ENCODE measurements around the gene MYO3B.

Gene MYO3B

DNA sequence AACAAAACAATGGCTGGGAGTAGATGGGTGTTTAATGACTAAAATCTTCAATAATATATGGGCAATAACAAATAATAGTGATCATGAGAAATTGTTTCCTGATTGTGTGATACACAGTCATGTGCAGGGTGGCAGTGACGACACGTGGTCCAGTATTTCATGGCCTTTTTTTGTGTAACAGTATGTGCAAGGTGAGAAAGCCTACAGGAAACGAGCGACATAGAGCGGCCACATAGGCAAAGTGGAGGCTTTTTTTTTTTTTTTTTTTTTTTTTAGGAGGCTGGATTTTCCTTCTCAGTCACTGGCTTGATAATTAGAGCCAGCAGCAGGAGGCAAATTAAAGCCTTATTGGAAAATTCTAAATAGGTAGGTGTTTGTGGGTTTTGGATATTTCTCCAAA is 123.7 kb downstream of the MYO3B start:
- no peaks in the 10 kb centered on the region for H3K27me3 ChIP-seq (ENCODE audit: insufficient read depth, low read length, poor library complexity)

DNA sequence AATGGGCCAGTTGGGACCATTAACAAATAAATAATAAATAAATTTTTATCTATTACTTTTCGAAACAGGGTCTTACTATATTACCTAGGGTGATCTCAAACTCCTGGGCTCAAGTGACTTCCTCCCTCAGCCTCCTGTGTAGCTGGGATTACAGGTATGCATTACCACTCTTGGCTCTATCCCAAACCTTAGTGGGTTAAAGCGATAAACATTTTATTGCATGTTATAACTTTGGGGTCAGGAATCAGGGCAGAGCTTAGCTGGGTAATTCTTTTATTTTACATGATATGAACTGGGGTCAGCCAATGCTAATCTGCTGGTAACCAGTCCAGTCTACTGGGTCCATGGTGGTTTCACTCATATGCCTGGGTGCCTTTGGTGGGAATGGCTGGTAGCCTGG is 127.8 kb downstream of the MYO3B start:
- no peaks in the 10 kb centered on the region for H3K4me1 ChIP-seq (ENCODE audit: control insufficient read depth, low read depth, low read length)
- H2BK120ac ChIP-seq (ENCODE audit: low read depth, low read length), result no peak overlapping the region
- H3K4me2 ChIP-seq (ENCODE audit: low read length), result no peak overlapping the region
- no peaks in the 10 kb centered on the region for H3K79me2 ChIP-seq (ENCODE audit: control insufficient read depth, insufficient read depth, low read length)
- no peak overlapping the region for H2AK5ac ChIP-seq (ENCODE audit: low read length)
- no peak overlapping the region for H3K23ac ChIP-seq (ENCODE audit: low read length)
- H3K18ac ChIP-seq (ENCODE audit: low read length), result no peak overlapping the region
- no peak overlapping the region for H4K8ac ChIP-seq (ENCODE audit: low read depth, low read length)
- no peak overlapping the region for H3K56ac ChIP-seq (ENCODE audit: low read length)
- no peaks in the 10 kb centered on the region for H3K27me3 ChIP-seq (ENCODE audit: insufficient read depth, low read length, poor library complexity)
- H3K4me3 ChIP-seq (ENCODE audit: low read length), result no peak overlapping the region
- no peak overlapping the region for H2BK15ac ChIP-seq (replicated peaks; ENCODE audit: low read depth)
- no peak overlapping the region for H2BK5ac ChIP-seq (ENCODE audit: low read length)
- H3K9ac ChIP-seq (ENCODE audit: low read length), result no peak overlapping the region
- H3K4ac ChIP-seq (ENCODE audit: low read depth, low read length), result no peak overlapping the region
- WGBS (ENCODE audit: extremely low coverage, insufficient coverage, low lambda C conversion rate), result no CpG with 5 or more reads among the region's 2 CpGs
- DNase-seq, result no peak
- no peaks in the 10 kb centered on the region for H3K36me3 ChIP-seq (ENCODE audit: control insufficient read depth, insufficient read depth, low read length)
- H3K79me1 ChIP-seq (ENCODE audit: low read length), result no peaks in the 10 kb centered on the region
- H4K5ac ChIP-seq (ENCODE audit: low read length), result no peak overlapping the region
- no peak overlapping the region for H3K27ac ChIP-seq (ENCODE audit: low read depth, low read length)

More for the DNA sequence above, 123.7 kb downstream of the MYO3B start:
- DNase-seq, result no peak
- no peak overlapping the region for H2BK15ac ChIP-seq (replicated peaks; ENCODE audit: low read depth)
- no peak overlapping the region for H2BK120ac ChIP-seq (ENCODE audit: low read depth, low read length)
- no peak overlapping the region for H3K56ac ChIP-seq (ENCODE audit: low read length)
- H2AK5ac ChIP-seq (ENCODE audit: low read length), result no peak overlapping the region
- H4K5ac ChIP-seq (ENCODE audit: low read length), result no peak overlapping the region
- H3K18ac ChIP-seq (ENCODE audit: low read length), result no peak overlapping the region
- H3K9ac ChIP-seq (ENCODE audit: low read length), result no peak overlapping the region
- no peaks in the 10 kb centered on the region for H3K79me1 ChIP-seq (ENCODE audit: low read length)
- no peak overlapping the region for H3K4me2 ChIP-seq (ENCODE audit: low read length)
- H3K23ac ChIP-seq (ENCODE audit: low read length), result no peak overlapping the region
- no peaks in the 10 kb centered on the region for H3K36me3 ChIP-seq (ENCODE audit: control insufficient read depth, insufficient read depth, low read length)
- H3K4ac ChIP-seq (ENCODE audit: low read depth, low read length), result no peak overlapping the region
- no peak overlapping the region for H3K27ac ChIP-seq (ENCODE audit: low read depth, low read length)
- H3K4me3 ChIP-seq (ENCODE audit: low read length), result no peak overlapping the region
- H2BK5ac ChIP-seq (ENCODE audit: low read length), result no peak overlapping the region
- H3K4me1 ChIP-seq (ENCODE audit: control insufficient read depth, low read depth, low read length), result no peaks in the 10 kb centered on the region
- H4K8ac ChIP-seq (ENCODE audit: low read depth, low read length), result peak overlapping the region; percentile 39
- H3K79me2 ChIP-seq (ENCODE audit: control insufficient read depth, insufficient read depth, low read length), result no peaks in the 10 kb centered on the region
- WGBS (ENCODE audit: extremely low coverage, insufficient coverage, low lambda C conversion rate), result no CpG with 5 or more reads among the region's 5 CpGs

DNA sequence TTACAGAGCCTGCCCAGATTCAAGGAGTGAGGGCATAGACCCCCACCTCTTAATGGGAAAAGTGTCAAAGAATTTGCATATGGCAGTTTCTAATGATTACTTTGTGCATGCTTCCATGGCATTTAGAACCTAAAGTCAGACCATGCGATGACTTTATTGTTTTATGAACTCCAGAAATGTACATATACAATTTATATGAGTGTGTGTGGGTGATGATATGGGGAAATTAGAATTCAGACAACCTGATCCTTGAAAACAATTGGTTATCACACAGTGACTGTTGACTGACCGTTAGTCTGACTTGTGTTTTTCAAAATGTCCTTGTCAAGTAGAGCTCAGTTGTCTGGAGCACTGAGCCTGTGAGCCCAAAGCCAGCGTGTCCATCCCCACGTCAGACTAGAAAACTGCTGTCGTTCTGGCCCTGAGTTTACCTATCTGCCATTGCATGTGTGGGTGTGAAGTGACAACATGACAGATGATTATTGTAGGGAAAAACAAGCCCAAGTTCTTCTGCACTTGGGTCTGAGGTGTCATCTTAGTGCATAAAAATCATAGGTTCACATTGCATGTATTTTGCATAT is 128.4 kb downstream of the MYO3B start:
- Histone ChIP-seq H3K27ac (ENCODE audit: low read depth, low read length) (no peak overlapping the region), H3K4me1 (ENCODE audit: control insufficient read depth, low read depth, low read length) (no peaks in the 10 kb centered on the region), H3K27me3 (ENCODE audit: insufficient read depth, low read length, poor library complexity) (no peaks in the 10 kb centered on the region), H3K56ac (ENCODE audit: low read length) (no peak overlapping the region), H2BK5ac (ENCODE audit: low read length) (no peak overlapping the region), H3K9ac (ENCODE audit: low read length) (no peak overlapping the region), H3K4me2 (ENCODE audit: low read length) (no peak overlapping the region), H3K79me2 (ENCODE audit: control insufficient read depth, insufficient read depth, low read length) (no peaks in the 10 kb centered on the region), H2AK5ac (ENCODE audit: low read length) (no peak overlapping the region), H3K79me1 (ENCODE audit: low read length) (no peaks in the 10 kb centered on the region), H2BK120ac (ENCODE audit: low read depth, low read length) (no peak overlapping the region), H4K8ac (ENCODE audit: low read depth, low read length) (no peak overlapping the region), H4K5ac (ENCODE audit: low read length) (no peak overlapping the region), H3K18ac (ENCODE audit: low read length) (no peak overlapping the region), H2BK15ac (replicated peaks; ENCODE audit: low read depth) (no peak overlapping the region), H3K23ac (ENCODE audit: low read length) (no peak overlapping the region), H3K4me3 (ENCODE audit: low read length) (no peak overlapping the region), H3K36me3 (ENCODE audit: control insufficient read depth, insufficient read depth, low read length) (no peaks in the 10 kb centered on the region), H3K4ac (ENCODE audit: low read depth, low read length) (no peak overlapping the region)
- DNase-seq, result no peak
- WGBS (ENCODE audit: extremely low coverage, insufficient coverage, low lambda C conversion rate), result no CpG with 5 or more reads among the region's 5 CpGs

- no peaks in the 10 kb centered on the region for H3K36me3 ChIP-seq (ENCODE audit: control insufficient read depth, insufficient read depth, low read length)
- DNase-seq, result no peak
- H2BK120ac ChIP-seq (ENCODE audit: low read depth, low read length), result no peak overlapping the region
- no peak overlapping the region for H2BK5ac ChIP-seq (ENCODE audit: low read length)
- H3K4me2 ChIP-seq (ENCODE audit: low read length), result no peak overlapping the region
- H4K5ac ChIP-seq (ENCODE audit: low read length), result no peak overlapping the region
- H3K9ac ChIP-seq (ENCODE audit: low read length), result no peak overlapping the region
- no peak overlapping the region for H3K18ac ChIP-seq (ENCODE audit: low read length)
- no peak overlapping the region for H3K4me3 ChIP-seq (ENCODE audit: low read length)
- H3K4ac ChIP-seq (ENCODE audit: low read depth, low read length), result no peak overlapping the region
- no peak overlapping the region for H2BK15ac ChIP-seq (replicated peaks; ENCODE audit: low read depth)
- H4K8ac ChIP-seq (ENCODE audit: low read depth, low read length), result no peak overlapping the region
- H3K23ac ChIP-seq (ENCODE audit: low read length), result no peak overlapping the region
- no peak overlapping the region for H3K56ac ChIP-seq (ENCODE audit: low read length)
- WGBS (ENCODE audit: extremely low coverage, insufficient coverage, low lambda C conversion rate), result no CpG with 5 or more reads among the region's 2 CpGs
- no peaks in the 10 kb centered on the region for H3K27me3 ChIP-seq (ENCODE audit: insufficient read depth, low read length, poor library complexity)
- no peaks in the 10 kb centered on the region for H3K79me2 ChIP-seq (ENCODE audit: control insufficient read depth, insufficient read depth, low read length)
- H3K4me1 ChIP-seq (ENCODE audit: control insufficient read depth, low read depth, low read length), result no peaks in the 10 kb centered on the region
- H2AK5ac ChIP-seq (ENCODE audit: low read length), result no peak overlapping the region
- H3K27ac ChIP-seq (ENCODE audit: low read depth, low read length), result no peak overlapping the region
- no peaks in the 10 kb centered on the region for H3K79me1 ChIP-seq (ENCODE audit: low read length)
These were observed 129.1 kb downstream of the MYO3B start for GRCh38 chr2:170307052-170307451.

- no peak overlapping the region for H3K23ac ChIP-seq (ENCODE audit: low read length)
- H3K79me1 ChIP-seq (ENCODE audit: low read length), result no peaks in the 10 kb centered on the region
- H4K8ac ChIP-seq (ENCODE audit: low read depth, low read length), result no peak overlapping the region
- H3K18ac ChIP-seq (ENCODE audit: low read length), result no peak overlapping the region
- no peaks in the 10 kb centered on the region for H3K27me3 ChIP-seq (ENCODE audit: insufficient read depth, low read length, poor library complexity)
- H4K5ac ChIP-seq (ENCODE audit: low read length), result no peak overlapping the region
- H3K4me2 ChIP-seq (ENCODE audit: low read length), result no peak overlapping the region
- H2BK15ac ChIP-seq (replicated peaks; ENCODE audit: low read depth), result no peak overlapping the region
- H3K27ac ChIP-seq (ENCODE audit: low read depth, low read length), result no peak overlapping the region
- H3K4ac ChIP-seq (ENCODE audit: low read depth, low read length), result no peak overlapping the region
- H2BK120ac ChIP-seq (ENCODE audit: low read depth, low read length), result peak overlapping the region; percentile 55
- WGBS (ENCODE audit: extremely low coverage, insufficient coverage, low lambda C conversion rate), result no CpG with 5 or more reads among the region's 4 CpGs
- H2AK5ac ChIP-seq (ENCODE audit: low read length), result no peak overlapping the region
- H3K36me3 ChIP-seq (ENCODE audit: control insufficient read depth, insufficient read depth, low read length), result no peaks in the 10 kb centered on the region
- no peak overlapping the region for H3K56ac ChIP-seq (ENCODE audit: low read length)
- no peaks in the 10 kb centered on the region for H3K4me1 ChIP-seq (ENCODE audit: control insufficient read depth, low read depth, low read length)
- no peak for DNase-seq
- H3K9ac ChIP-seq (ENCODE audit: low read length), result no peak overlapping the region
- H3K4me3 ChIP-seq (ENCODE audit: low read length), result no peak overlapping the region
- H2BK5ac ChIP-seq (ENCODE audit: low read length), result no peak overlapping the region
- H3K79me2 ChIP-seq (ENCODE audit: control insufficient read depth, insufficient read depth, low read length), result no peaks in the 10 kb centered on the region
These were observed 129.8 kb downstream of the MYO3B start for GRCh38 chr2:170307555-170308351.
